HCT116 (cell line): ENCODE data around the gene SARS2.
"Not testable (repeated sequence)": the region's sequence is repeated elsewhere in the genome, so short reads cannot be mapped to it uniquely, and the experiment has no call there.

Experiments
- ATF3 ChIP-seq: IDR thresholded peaks from 2 replicates; pipeline ENCODE4 v1.6.1; 2012
- CBX3 ChIP-seq: IDR thresholded peaks from 2 replicates; pipeline ENCODE4 v1.6.1; 2012; ENCODE audit warnings: low read depth
- CTCF ChIP-seq, 3 experiments: fragments of 200-600 bp in 1 of 3; sonication (generic) in 1 of 3; IDR thresholded peaks in 2 of 3; conservative IDR thresholded peaks in 1 of 3; 2 replicates each; pipeline ENCODE4 v1.5.1; 2012 to 2017; ENCODE audit warnings: low read depth in 2 of 3, low read length in 2 of 3, antibody characterized with exemption in 1 of 3, borderline replicate concordance in 1 of 3, control low read depth in 1 of 3, mild to moderate bottlenecking in 1 of 3, mixed read lengths in 1 of 3, mixed run types in 1 of 3, moderate library complexity in 1 of 3; ENCODE audit not compliant: insufficient read depth in 1 of 3
- EZH2phosphoT487 ChIP-seq: fragments of 200-600 bp; IDR thresholded peaks from 2 replicates; pipeline ENCODE4 v1.6.1; 2018; ENCODE audit warnings: antibody characterized with exemption, borderline replicate concordance
- FOSL1 ChIP-seq: IDR thresholded peaks from 2 replicates; pipeline ENCODE4 v1.6.1; 2012; ENCODE audit warnings: low read depth
- POLR2A ChIP-seq: IDR thresholded peaks from 2 replicates; pipeline ENCODE4 v1.7.0; 2011; ENCODE audit warnings: borderline replicate concordance; ENCODE audit not compliant: insufficient read depth, insufficient read length; ENCODE audit errors: extremely low read depth
- RAD21 ChIP-seq: IDR thresholded peaks from 2 replicates; pipeline ENCODE4 v1.6.1; 2012; ENCODE audit warnings: low read depth, mild to moderate bottlenecking
- YY1 ChIP-seq: IDR thresholded peaks from 2 replicates; pipeline ENCODE4 v1.6.1; 2011; ENCODE audit warnings: low read length, low read depth, moderate library complexity, mild to moderate bottlenecking; ENCODE audit not compliant: insufficient replicate concordance; ENCODE audit errors: extremely low read depth

- not testable (repeated sequence) for TF ChIP-seq CTCF (IDR thresholded peaks at IDR 0.05 in 2 of 3, conservative IDR thresholded peaks at IDR 0.05 in 1 of 3; ENCODE audit: borderline replicate concordance in 1 of 3, insufficient read depth in 1 of 3, low read depth in 2 of 3, low read length in 2 of 3); POLR2A; RAD21; FOSL1; YY1; EZH2phosphoT487; CBX3; ATF3
Measured at GRCh38 chr19:38884691-38885090, 45.9 kb downstream of the SARS2 start.
